Cardiac septum (tissue), 1 donor: Measurements from ENCODE around the gene RANBP3L. TPM values are rescaled to one million over a fixed set of nuclear protein-coding genes. Genes with fewer than 3 reads are reported as not detected.
"Not testable (repeated sequence)": the region's sequence is repeated elsewhere in the genome, so short reads cannot be mapped to it uniquely, and the experiment has no call there.

Source experiments
- DNase-seq: peaks from one replicate; pipeline ENCODE4 v3.0.0-alpha.2; 2020; ENCODE audit warnings: low spot score
- intact Hi-C: fragments of 100-400 bp; cut with DNase I; formaldehyde crosslinking; loops from one replicate; pipeline ENCODE4 v1.14.0; 2022
- total RNA-seq: library from RNA; stranded (reverse); fragmentation: NEBNext Ultra II Directional; extraction: Animal tissue kit (Norgen Biotek cat#: 25700); gene quantifications from one replicate; pipeline ENCODE4 v1.2.1, GENCODE V29; 2021
- donor health status: DM: no; HTN: no; CAD: no.

RANBP3L gene
- total RNA-seq, 1 donor from 2014 or later = 0.51 TPM

DNA sequence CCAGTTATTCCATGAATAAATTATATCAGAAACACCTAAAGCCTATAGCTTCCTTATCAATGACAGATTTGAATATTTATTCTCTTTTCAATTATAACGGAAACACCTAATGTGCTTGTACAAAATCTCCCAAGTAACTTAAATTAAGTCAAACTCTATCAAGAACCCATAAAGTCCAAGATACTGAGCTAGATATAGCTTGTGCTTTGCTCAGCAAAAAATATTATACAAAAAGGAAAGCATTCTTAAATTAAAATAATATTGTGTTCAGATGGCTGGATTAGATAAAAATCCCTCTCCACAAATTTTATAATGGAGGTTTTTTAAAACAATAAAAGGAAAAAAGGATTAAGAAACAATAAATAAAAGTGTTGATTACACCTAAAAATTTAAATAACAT is 83.7 kb downstream of the RANBP3L start:
- intact Hi-C loops = no loop called here

DNA sequence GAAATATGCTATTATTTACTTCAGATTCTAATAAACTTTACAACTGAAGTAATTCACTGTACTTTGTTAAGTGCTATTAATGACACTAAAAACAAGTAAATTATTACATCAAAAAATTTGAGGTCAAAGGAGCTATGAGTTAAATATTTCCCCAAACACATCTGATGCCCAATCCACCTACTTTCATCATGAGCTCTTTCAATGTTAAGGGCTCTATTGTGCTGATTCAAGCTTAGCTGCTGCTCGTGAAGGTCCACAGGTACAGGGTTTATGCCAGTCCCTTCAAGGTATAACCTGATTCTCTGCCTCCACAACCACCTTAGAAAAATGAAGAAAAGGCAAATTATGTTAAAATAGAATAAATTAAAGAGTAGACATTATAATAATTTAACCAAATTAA is 84.1 kb downstream of the RANBP3L start:
- intact Hi-C loops = no loop called here
- no peak for DNase-seq

More for the DNA sequence above, 83.7 kb downstream of the RANBP3L start:
- DNase-seq = no peak

GRCh38 chr5:36215910-36216309 is 85.8 kb downstream of the RANBP3L start:
- DNase-seq = no peak
- intact Hi-C loops = no loop called here

DNA sequence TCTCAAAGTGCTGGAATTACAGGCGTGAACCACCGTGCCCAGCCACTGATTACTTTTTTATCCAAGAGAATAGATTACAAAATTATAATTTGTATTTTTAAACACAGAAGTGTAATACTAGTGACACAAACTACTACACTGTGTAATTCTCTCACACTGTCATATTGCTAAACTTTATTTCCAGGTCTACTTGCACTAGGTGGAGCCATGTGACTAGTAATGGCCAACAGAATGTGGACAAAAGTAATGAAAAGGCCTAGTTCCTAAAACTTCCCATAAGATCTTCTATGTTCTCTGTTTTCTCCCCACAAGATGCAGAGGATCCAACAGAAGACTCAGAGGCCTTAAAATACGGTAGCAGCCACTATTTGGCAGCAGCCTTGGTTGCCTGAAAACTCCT is 87.3 kb downstream of the RANBP3L start:
- no peak for DNase-seq
- intact Hi-C loops = no loop called here

DNA sequence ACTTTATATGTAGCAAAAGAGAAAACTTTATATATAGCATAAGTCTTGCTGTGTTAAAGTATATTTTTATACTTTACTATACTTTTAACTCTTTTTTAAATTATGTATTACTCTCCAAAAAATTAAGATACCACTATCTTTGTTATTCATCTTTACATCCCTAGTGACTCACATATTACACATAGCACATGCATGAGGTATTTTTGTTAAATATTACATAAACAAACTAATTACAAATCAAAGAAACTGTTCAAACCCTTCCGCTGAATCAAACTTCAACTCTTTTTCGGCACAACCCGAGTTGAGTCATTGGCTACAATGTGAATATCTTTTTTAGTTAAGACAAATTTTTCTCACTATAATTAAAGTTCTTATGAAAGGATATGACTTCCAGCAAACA is 92.0 kb downstream of the RANBP3L start:
- intact Hi-C loops = no loop called here
- no peak for DNase-seq

- intact Hi-C loops = no loop called here
- DNase-seq = no peak
Measured at GRCh38 chr5:36208786-36209185, 92.9 kb downstream of the RANBP3L start.

GRCh38 chr5:36206913-36207312 is 94.8 kb downstream of the RANBP3L start:
- intact Hi-C loops = no loop called here
- DNase-seq = no peak

DNA sequence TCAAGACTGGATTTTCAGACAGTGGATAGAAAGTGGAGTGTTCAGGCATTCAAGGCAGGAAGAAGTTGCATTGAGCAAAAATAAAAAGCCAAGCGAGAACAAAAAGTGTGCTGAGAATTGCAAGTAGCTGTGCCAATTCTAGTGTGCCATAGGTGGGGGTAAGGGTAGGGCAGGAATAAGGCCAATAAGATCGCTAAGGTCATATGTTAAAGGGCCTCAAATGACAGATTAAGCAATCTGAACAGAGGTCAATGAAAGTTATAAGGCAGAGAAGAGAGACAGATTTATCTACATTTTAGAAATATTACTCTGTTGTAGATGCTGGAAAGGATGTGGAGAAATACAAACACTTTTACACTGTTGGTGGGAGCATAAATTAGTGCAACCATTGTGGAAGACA is 96.4 kb downstream of the RANBP3L start:
- intact Hi-C loops = no loop called here
- no peak for DNase-seq

GRCh38 chr5:36202521-36202961 is 99.2 kb downstream of the RANBP3L start:
- no peak for DNase-seq
- intact Hi-C loops = no loop called here

DNA sequence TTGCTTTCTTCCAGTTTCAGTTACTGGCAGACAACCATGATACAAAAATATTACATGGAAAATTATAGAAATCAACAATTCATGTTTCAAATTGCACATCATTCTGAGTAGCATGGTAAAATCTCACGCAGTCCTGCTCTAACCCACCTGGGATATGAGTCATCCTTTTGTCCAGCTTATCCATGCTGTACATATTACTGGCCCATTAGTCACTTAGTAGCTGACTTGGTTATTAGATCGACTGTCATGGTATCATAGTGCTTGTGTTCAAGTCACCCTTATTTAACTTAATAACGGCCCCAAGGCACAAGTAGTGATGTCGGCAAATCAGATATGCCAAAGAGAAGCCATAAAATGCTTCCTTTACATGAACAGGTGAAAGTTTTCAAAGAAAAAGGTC is 101.2 kb downstream of the RANBP3L start:
- intact Hi-C loops = no loop called here
- DNase-seq = no peak

DNA sequence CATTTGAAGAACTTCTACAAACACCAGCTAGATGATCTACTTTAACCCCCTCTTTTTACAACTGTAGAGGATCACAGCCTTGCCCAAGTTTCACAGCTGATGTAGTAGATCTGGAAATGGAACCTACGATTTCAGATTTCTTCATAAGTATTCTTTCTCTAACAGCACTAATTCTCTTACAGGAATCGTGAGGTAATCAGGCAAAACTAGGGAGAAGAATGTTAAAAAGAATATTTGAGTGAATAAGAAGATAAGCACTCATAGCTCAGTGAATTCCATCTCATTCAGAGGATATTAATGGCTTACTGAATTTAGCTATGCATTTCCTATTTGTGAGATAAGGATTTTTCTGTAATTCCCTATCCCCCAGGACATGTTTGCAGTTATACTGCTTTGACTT is 102.1 kb downstream of the RANBP3L start:
- intact Hi-C loops = no loop called here
- no peak for DNase-seq

GRCh38 chr5:36198783-36199182 is 102.9 kb downstream of the RANBP3L start:
- intact Hi-C loops, DNase-seq: not testable (repeated sequence)

Other genes starting within 250 kb of the RANBP3L start
- gene UGT3A2, start 235.0 kb downstream of the RANBP3L start, total RNA-seq = not detected
- 11.7 TPM for gene LMBRD2, start 150.0 kb downstream of the RANBP3L start, total RNA-seq
- 3.7 TPM for gene SKP2, start 149.8 kb downstream of the RANBP3L start, total RNA-seq
- gene NADK2, start 60.0 kb downstream of the RANBP3L start, total RNA-seq = 34.6 TPM